ENCODE measurements around the gene RB1.
"Not testable (repeated sequence)": the region's sequence is repeated elsewhere in the genome, so short reads cannot be mapped to it uniquely, and the experiment has no call there.

The RB1 gene

GRCh38 chr13:48299591-48299990 is 4.0 kb upstream of the RB1 start:
- no peak for DNase-seq

- no peak for DNase-seq
These were observed 636 bp upstream of the RB1 start for GRCh38 chr13:48302871-48303358.

GRCh38 chr13:48304143-48304876 is 759 bp downstream of the RB1 start:
- DNase-seq = no peak

- no peak for DNase-seq
These were observed 7.7 kb downstream of the RB1 start for GRCh38 chr13:48311223-48311622.

- no peak for DNase-seq
These were observed 12.6 kb downstream of the RB1 start for GRCh38 chr13:48315969-48316650.

GRCh38 chr13:48316826-48317510 is 13.4 kb downstream of the RB1 start:
- no peak for DNase-seq

GRCh38 chr13:48317511-48318376 is 14.2 kb downstream of the RB1 start:
- no peak for DNase-seq

GRCh38 chr13:48318377-48318811 is 14.8 kb downstream of the RB1 start:
- DNase-seq = no peak

GRCh38 chr13:48318821-48319511 is 15.4 kb downstream of the RB1 start:
- DNase-seq = no peak

GRCh38 chr13:48319531-48320398 is 16.2 kb downstream of the RB1 start:
- DNase-seq = no peak

GRCh38 chr13:48320399-48320790 is 16.8 kb downstream of the RB1 start:
- no peak for DNase-seq

- no peak for DNase-seq
These were observed 17.4 kb downstream of the RB1 start for GRCh38 chr13:48320891-48321510.

GRCh38 chr13:48322294-48322693 is 18.7 kb downstream of the RB1 start:
- no peak for DNase-seq

GRCh38 chr13:48333976-48334375 is 30.4 kb downstream of the RB1 start:
- no peak for DNase-seq

GRCh38 chr13:48334534-48335127 is 31.1 kb downstream of the RB1 start:
- no peak for DNase-seq

- DNase-seq = not testable (repeated sequence)
These were observed 35.6 kb downstream of the RB1 start for GRCh38 chr13:48339198-48339597.

GRCh38 chr13:48344264-48344663 is 40.7 kb downstream of the RB1 start:
- no peak for DNase-seq

GRCh38 chr13:48346583-48346982 is 43.0 kb downstream of the RB1 start:
- no peak for DNase-seq

- DNase-seq = no peak
These were observed 46.0 kb downstream of the RB1 start for GRCh38 chr13:48349525-48349924.

- no peak for DNase-seq
These were observed 50.0 kb downstream of the RB1 start for GRCh38 chr13:48353590-48353989.
